Trophoblast cell (in vitro differentiated cells and primary cell): ENCODE results near the gene PASK.

ENCODE experiments used
- DNase-seq, 2 donors: peaks; one replicate each; pipeline ENCODE4 v3.0.0-alpha.2; 2016
- H2AFZ ChIP-seq: 2 replicates; pipeline ENCODE4 v1.6.1; 2013; ENCODE audit warnings: low read length, moderate library complexity, mild to moderate bottlenecking; ENCODE audit not compliant: insufficient read depth, poor library complexity
- H2AK5ac ChIP-seq: 2 replicates; pipeline ENCODE4 v1.6.1; 2013; ENCODE audit warnings: mild to moderate bottlenecking, low read length
- H2BK120ac ChIP-seq: 2 replicates; pipeline ENCODE4 v1.6.1; 2013; ENCODE audit warnings: low read length, mild to moderate bottlenecking, moderate library complexity; ENCODE audit not compliant: insufficient read depth, poor library complexity
- H2BK12ac ChIP-seq: 2 replicates; pipeline ENCODE4 v1.6.1; 2013; ENCODE audit warnings: mild to moderate bottlenecking, low read length, moderate library complexity
- H2BK5ac ChIP-seq: 2 replicates; pipeline ENCODE4 v1.6.1; 2013; ENCODE audit warnings: low read length, low read depth, moderate library complexity, mild to moderate bottlenecking; ENCODE audit not compliant: poor library complexity
- H3K14ac ChIP-seq: 2 replicates; pipeline ENCODE4 v1.6.1; 2013; ENCODE audit warnings: mild to moderate bottlenecking, low read length
- H3K18ac ChIP-seq: 2 replicates; pipeline ENCODE4 v1.6.1; 2013; ENCODE audit warnings: mild to moderate bottlenecking, low read length
- H3K23ac ChIP-seq: 2 replicates; pipeline ENCODE4 v1.6.1; 2013; ENCODE audit warnings: low read length
- H3K27ac ChIP-seq: 2 replicates; pipeline ENCODE4 v1.5.1; 2013; ENCODE audit warnings: low read depth, mild to moderate bottlenecking, inconsistent platforms, low read length, moderate library complexity
- H3K27me3 ChIP-seq: 2 replicates; pipeline ENCODE4 v1.6.1; 2013; ENCODE audit warnings: inconsistent platforms, mild to moderate bottlenecking, low read length, moderate library complexity; ENCODE audit not compliant: insufficient read depth
- H3K36me3 ChIP-seq, 2 experiments: 1 replicate in 1 of 2; 2 replicates in 1 of 2; pipeline ENCODE4 v1.6.1; 2013; ENCODE audit warnings: low read length in 2 of 2, mild to moderate bottlenecking in 2 of 2, moderate library complexity in 1 of 2; ENCODE audit not compliant: insufficient read depth in 2 of 2, control insufficient read depth in 1 of 2
- H3K4ac ChIP-seq: 2 replicates; pipeline ENCODE4 v1.6.1; 2013; ENCODE audit warnings: low read depth, mild to moderate bottlenecking, low read length, moderate library complexity
- H3K4me1 ChIP-seq, 2 experiments: 1 replicate in 1 of 2; 2 replicates in 1 of 2; pipeline ENCODE4 v1.6.1; 2013; ENCODE audit warnings: low read length in 2 of 2, mild to moderate bottlenecking in 2 of 2, moderate library complexity in 1 of 2; ENCODE audit not compliant: insufficient read depth in 2 of 2, control insufficient read depth in 1 of 2
- H3K4me2 ChIP-seq: 2 replicates; pipeline ENCODE4 v1.6.1; 2013; ENCODE audit warnings: inconsistent platforms, mild to moderate bottlenecking, low read length, moderate library complexity
- H3K4me3 ChIP-seq: 2 replicates; pipeline ENCODE4 v1.5.1; 2013; ENCODE audit warnings: mild to moderate bottlenecking, low read depth, low read length, inconsistent platforms
- H3K79me1 ChIP-seq: one replicate; pipeline ENCODE4 v1.6.1; 2013; ENCODE audit warnings: low read length
- H3K79me2 ChIP-seq: 2 replicates; pipeline ENCODE4 v1.6.1; 2013; ENCODE audit warnings: low read length, mild to moderate bottlenecking; ENCODE audit not compliant: control insufficient read depth, insufficient read depth, poor library complexity
- H3K9ac ChIP-seq: 2 replicates; pipeline ENCODE4 v1.6.1; 2013; ENCODE audit warnings: mild to moderate bottlenecking, low read length
- H3K9me3 ChIP-seq: 2 replicates; pipeline ENCODE4 v1.6.1; 2013; ENCODE audit warnings: low read depth, mild to moderate bottlenecking, control low read depth, inconsistent platforms, low read length; ENCODE audit not compliant: insufficient read depth
- H4K12ac ChIP-seq: 2 replicates; pipeline ENCODE4 v1.6.1; 2013; ENCODE audit warnings: low read depth, mild to moderate bottlenecking, low read length, moderate library complexity
- H4K8ac ChIP-seq: 2 replicates; pipeline ENCODE4 v1.6.1; 2013; ENCODE audit warnings: low read depth, mild to moderate bottlenecking, low read length, moderate library complexity
- H4K91ac ChIP-seq: one replicate; pipeline ENCODE4 v1.6.1; 2013; ENCODE audit warnings: low read depth, mild to moderate bottlenecking, low read length, moderate library complexity
- WGBS: extraction: QIAGEN DNeasy Blood & Tissue Kit; methylation state at CpG from one replicate; pipeline ENCODE4 v1.1.7; 2013; ENCODE audit warnings: missing lambda C conversion rate; ENCODE audit not compliant: insufficient read length, insufficient coverage; ENCODE audit errors: extremely low coverage; 5-methylcytosine and 5-hydroxymethylcytosine counted together

Gene PASK

GRCh38 chr2:241121008-241121407 is 28.3 kb downstream of the PASK start:
- Histone ChIP-seq H4K12ac (no peak overlapping the region), H2BK120ac (no peak overlapping the region), H3K18ac (no peak overlapping the region), H2BK12ac (no peak overlapping the region), H2AFZ (no peak overlapping the region), H3K9ac (no peak overlapping the region), H3K4ac (no peak overlapping the region), H3K36me3 (peaks cover 9 to 18% of the 10 kb centered on the region in 2 experiments), H4K91ac (no peak overlapping the region), H3K4me2 (no peak overlapping the region), H3K79me2 (no peaks in the 10 kb centered on the region), H2AK5ac (no peak overlapping the region), H3K14ac (no peak overlapping the region), H2BK5ac (no peak overlapping the region), H3K4me3 (no peak overlapping the region), H3K4me1 (no peaks in the 10 kb centered on the region), H3K79me1 (no peaks in the 10 kb centered on the region), H3K27me3 (no peaks in the 10 kb centered on the region), H3K27ac (no peak overlapping the region), H3K9me3 (peaks cover 2% of the 10 kb centered on the region), H3K23ac (no peak overlapping the region), H4K8ac (no peak overlapping the region)
- no CpG with 5 or more reads among the region's 5 CpGs for WGBS
- no peak for DNase-seq

- Histone ChIP-seq H3K4me1 (no peaks in the 10 kb centered on the region), H3K18ac (no peak overlapping the region), H2AFZ (no peak overlapping the region), H3K36me3 (peaks cover 7 to 17% of the 10 kb centered on the region in 2 experiments), H4K91ac (no peak overlapping the region), H3K27ac (no peak overlapping the region), H3K79me1 (no peaks in the 10 kb centered on the region), H4K8ac (no peak overlapping the region), H3K9me3 (peaks cover 2% of the 10 kb centered on the region), H4K12ac (no peak overlapping the region), H2BK5ac (no peak overlapping the region), H3K4ac (no peak overlapping the region), H3K79me2 (no peaks in the 10 kb centered on the region), H3K4me2 (no peak overlapping the region), H3K27me3 (no peaks in the 10 kb centered on the region), H3K4me3 (no peak overlapping the region), H3K14ac (no peak overlapping the region), H2BK12ac (no peak overlapping the region), H2BK120ac (no peak overlapping the region), H3K9ac (no peak overlapping the region), H3K23ac (no peak overlapping the region), H2AK5ac (no peak overlapping the region)
- DNase-seq, result no peak
- WGBS, result no CpG with 5 or more reads among the region's 2 CpGs
These were observed 28.8 kb downstream of the PASK start for GRCh38 chr2:241120440-241120839.

GRCh38 chr2:241118737-241119505 is 30.4 kb downstream of the PASK start:
- no peaks in the 10 kb centered on the region for H3K4me1 ChIP-seq

GRCh38 chr2:241116606-241117560 is 32.4 kb downstream of the PASK start:
- no peak overlapping the region for H2BK12ac ChIP-seq
- H4K12ac ChIP-seq, result no peak overlapping the region
- H2AFZ ChIP-seq, result no peak overlapping the region
- no peak overlapping the region for H2AK5ac ChIP-seq
- no peak overlapping the region for H3K9ac ChIP-seq
- H3K9me3 ChIP-seq, result peaks cover 5% of the 10 kb centered on the region
- no peaks in the 10 kb centered on the region for H3K27me3 ChIP-seq
- H3K23ac ChIP-seq, result no peak overlapping the region
- no peak overlapping the region for H3K18ac ChIP-seq
- no peak overlapping the region for H3K27ac ChIP-seq
- no peak overlapping the region for H3K4me3 ChIP-seq
- H3K36me3 ChIP-seq, result peaks cover 7 to 13% of the 10 kb centered on the region in 2 experiments
- H3K4me1 ChIP-seq, result no peaks in the 10 kb centered on the region
- H3K79me2 ChIP-seq, result no peaks in the 10 kb centered on the region
- H4K91ac ChIP-seq, result no peak overlapping the region
- no peak overlapping the region for H3K14ac ChIP-seq
- no peak overlapping the region for H3K4ac ChIP-seq
- DNase-seq, result no peak
- H2BK120ac ChIP-seq, result no peak overlapping the region
- H4K8ac ChIP-seq, result no peak overlapping the region
- H3K4me2 ChIP-seq, result no peak overlapping the region
- H3K79me1 ChIP-seq, result no peaks in the 10 kb centered on the region
- no peak overlapping the region for H2BK5ac ChIP-seq
- no CpG with 5 or more reads among the region's 32 CpGs for WGBS

More at GRCh38 chr2:241118737-241119505, 30.4 kb downstream of the PASK start:
- H3K9me3 ChIP-seq, result peaks cover 2% of the 10 kb centered on the region
- DNase-seq, result no peak
- no peaks in the 10 kb centered on the region for H3K79me1 ChIP-seq
- H3K27me3 ChIP-seq, result no peaks in the 10 kb centered on the region
- no peak overlapping the region for H3K4me3 ChIP-seq
- no peak overlapping the region for H2AFZ ChIP-seq
- H3K18ac ChIP-seq, result no peak overlapping the region
- no peak overlapping the region for H2BK12ac ChIP-seq
- H3K79me2 ChIP-seq, result no peaks in the 10 kb centered on the region
- peaks cover 9 to 18% of the 10 kb centered on the region in 2 experiments for H3K36me3 ChIP-seq
- H3K27ac ChIP-seq, result no peak overlapping the region
- no peak overlapping the region for H2BK120ac ChIP-seq
- no peak overlapping the region for H2BK5ac ChIP-seq
- WGBS, result no CpG with 5 or more reads among the region's 24 CpGs
- H3K14ac ChIP-seq, result no peak overlapping the region
- H3K9ac ChIP-seq, result no peak overlapping the region
- no peak overlapping the region for H2AK5ac ChIP-seq
- H4K8ac ChIP-seq, result no peak overlapping the region
- no peak overlapping the region for H4K91ac ChIP-seq
- H3K23ac ChIP-seq, result no peak overlapping the region
- H4K12ac ChIP-seq, result no peak overlapping the region
- H3K4ac ChIP-seq, result no peak overlapping the region
- no peak overlapping the region for H3K4me2 ChIP-seq
